ENCODE results near the gene INPP4B.
"Not testable (repeated sequence)": the region's sequence is repeated elsewhere in the genome, so short reads cannot be mapped to it uniquely, and the experiment has no call there.

INPP4B gene

DNA sequence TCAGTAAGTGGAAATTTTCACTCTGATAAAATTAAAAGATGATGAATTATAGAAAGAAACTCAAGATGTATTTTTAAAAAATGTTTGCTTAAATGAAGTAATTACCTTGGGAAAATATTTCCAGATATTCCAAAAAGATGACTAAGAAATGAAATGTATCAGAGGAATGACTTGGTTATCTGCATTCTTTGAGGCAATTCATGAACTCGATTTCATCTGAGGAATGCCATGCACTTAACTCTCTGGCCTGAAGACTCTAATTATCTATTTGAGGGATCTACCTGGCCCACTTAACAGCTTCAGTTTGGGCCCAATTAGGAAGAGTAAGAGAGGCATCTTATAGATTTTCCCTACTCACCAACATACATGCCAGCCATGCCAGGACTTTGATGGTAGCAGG lies 182.3 kb downstream of the INPP4B start:
- no peak for DNase-seq

DNA sequence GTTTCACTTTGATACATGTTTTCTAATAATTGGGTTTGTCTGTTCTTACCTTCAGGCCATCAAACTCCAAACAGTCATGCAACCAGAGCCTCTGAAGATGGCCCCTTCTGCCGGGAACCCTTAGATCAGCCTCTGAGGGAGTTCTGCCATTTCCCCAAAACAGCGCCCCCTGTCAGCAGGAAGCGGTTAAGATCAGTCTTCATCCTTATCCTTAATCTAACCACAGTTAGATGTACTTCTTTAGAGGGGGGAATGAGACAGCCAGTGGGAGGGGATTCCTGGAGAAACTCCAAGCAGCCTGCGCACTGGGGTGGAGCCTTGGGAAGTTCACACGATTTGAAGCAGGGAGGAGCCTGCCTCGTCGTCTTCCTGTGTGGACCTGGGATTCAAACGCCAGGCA lies 185.4 kb downstream of the INPP4B start:
- no peak for DNase-seq

DNA sequence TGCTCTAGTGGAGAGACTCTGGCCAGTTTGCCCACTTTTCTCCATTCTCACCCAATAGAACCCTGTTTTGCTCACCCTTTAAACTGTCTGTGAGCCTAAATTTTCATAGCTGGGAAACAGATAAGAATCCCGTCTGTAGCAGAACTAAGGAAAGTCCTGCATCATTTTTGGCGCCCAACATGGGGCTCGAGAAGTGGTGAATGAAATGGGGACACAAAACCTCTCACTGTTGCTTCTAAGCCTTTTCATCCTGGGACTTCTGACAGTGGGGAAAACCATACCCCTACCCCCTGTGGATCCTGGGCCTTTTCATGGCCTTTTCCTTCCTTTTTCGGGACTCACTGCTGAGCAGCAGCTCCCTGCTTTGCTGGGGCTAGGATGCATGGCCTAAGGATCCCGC lies 189.9 kb downstream of the INPP4B start:
- no peak for DNase-seq

- no peak for DNase-seq
Observed at GRCh38 chr4:142648378-142648777, 197.7 kb downstream of the INPP4B start.

DNA sequence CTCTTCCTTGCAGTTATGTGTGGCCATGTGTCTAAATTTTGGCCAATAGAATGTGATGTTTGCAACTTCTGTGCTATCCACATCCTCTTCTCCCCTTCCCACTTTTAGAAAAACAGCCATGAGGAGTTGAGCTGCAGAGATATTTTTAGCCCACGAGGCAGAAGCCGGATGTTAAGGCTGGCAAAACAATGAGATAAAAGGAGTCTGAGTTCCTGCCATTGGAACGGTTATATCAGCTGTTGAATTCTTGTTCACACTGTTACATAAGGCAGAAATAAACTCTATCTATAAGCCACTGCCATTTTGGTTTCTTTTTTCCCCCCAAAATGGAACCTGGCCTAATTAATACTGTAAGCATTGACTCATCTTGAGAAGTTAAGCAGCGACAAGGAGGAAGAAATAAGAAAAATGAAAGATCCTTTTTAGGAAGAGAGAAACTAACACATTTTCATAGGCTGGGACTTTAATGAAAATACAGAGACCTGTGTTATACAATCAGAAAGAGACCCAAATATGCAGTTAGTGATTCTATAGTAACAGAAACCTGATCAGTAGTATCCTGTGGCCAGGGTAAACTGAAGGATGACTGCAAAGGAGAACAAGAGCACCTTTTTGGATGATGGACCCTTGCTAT lies 200.5 kb downstream of the INPP4B start:
- DNase-seq = no peak

- DNase-seq = not testable (repeated sequence)
Observed at GRCh38 chr4:142644628-142645027, 201.5 kb downstream of the INPP4B start.

DNA sequence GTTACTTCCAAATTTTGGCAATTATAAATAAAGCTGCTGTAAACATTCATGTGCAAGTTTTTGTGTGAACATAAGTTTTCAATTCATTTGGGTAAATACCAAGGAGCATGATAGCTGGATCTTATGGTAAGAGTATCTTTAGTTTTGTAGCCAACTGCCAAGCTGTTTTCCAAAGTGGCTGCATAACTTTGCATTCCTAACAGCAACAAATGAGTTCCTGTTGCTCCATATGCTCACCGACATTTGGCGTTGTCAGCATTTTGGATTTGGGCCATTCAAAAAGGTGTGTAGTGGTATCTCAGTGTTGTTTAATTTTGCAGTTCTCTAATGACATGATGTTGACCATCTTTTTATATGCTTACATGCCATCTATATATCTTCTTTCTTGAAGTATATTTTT lies 208.5 kb downstream of the INPP4B start:
- DNase-seq = no peak

GRCh38 chr4:142631836-142632235 lies 214.3 kb downstream of the INPP4B start:
- no peak for DNase-seq

DNA sequence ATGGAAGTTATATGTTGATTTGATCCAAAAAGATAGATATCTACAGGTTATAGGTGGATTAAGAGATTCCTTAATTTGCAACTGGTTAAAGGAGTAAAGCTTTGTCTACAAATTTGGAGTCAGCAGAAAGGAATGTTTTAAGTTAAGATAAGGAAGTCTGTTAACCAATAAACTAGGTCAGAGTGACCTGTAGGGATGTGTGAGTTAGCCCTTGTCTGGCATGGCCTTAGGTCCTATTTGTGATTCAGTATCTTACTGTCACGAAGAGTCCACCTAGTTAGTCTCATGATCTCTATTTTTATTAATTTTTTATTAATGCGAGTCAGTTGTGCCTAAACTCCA lies 230.8 kb downstream of the INPP4B start:
- DNase-seq = no peak

GRCh38 chr4:142614621-142615323 lies 231.3 kb downstream of the INPP4B start:
- no peak for DNase-seq

GRCh38 chr4:142607976-142608375 lies 238.1 kb downstream of the INPP4B start:
- DNase-seq = no peak

DNA sequence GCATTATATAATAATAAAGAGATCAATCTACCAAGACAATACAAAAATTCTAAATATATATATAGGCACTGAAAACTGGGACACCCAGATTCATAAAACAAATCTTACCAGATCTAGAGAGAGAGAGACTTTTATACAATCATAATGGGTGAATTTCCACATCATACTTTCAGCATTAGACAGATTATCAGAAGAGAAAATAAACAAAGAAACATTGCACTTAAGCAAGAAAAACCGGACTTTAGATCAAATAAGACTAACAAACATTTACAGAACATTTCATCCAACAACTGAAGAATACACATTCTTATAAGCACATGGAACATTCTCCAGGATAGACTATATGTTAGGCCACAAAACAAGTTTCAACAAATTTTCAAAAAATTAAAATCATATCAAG lies 245.1 kb downstream of the INPP4B start:
- no peak for DNase-seq

DNA sequence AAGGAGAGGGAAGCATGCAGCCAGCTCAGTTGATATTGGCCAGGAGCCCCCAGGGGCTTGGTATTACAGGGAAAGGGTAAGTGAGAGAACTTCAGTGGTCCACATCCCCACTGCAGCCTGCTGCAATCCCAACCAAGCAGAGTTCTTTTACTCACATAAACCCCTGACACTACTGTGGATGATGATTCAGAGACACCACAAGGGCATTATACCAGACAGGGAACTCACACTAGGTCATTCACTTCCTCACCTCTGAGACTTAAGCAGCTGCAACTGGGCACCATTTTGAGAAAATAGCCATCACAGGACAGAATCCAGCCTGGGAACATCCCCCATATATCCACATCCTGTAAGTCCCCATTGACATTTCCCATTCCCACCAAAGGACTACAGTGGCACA lies 248.0 kb downstream of the INPP4B start:
- no peak for DNase-seq

- DNase-seq = no peak
Observed at GRCh38 chr4:142596595-142596994, 249.5 kb downstream of the INPP4B start.

GRCh38 chr4:142596121-142596520 lies 250.0 kb downstream of the INPP4B start:
- DNase-seq = no peak

GRCh38 chr4:142595222-142595871 lies 250.8 kb downstream of the INPP4B start:
- DNase-seq = no peak

DNA sequence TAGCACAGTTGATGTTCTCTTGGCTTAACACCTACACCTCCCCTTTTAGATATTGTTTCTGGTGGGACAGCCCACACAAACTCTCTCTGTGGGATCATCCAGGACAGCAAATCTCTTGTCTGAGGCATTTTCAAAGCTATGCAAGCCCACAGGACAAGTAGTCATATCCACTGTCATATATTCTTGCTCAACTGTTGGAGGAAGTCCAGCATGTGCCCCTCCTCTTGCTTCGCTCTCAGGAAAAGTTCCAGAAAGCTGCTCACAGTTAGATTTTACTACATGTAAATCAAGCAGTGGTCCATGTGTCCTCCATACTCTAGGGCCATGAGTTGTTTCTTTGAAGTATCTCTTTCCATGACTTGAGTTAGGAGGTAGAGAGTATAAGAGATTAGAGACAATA lies 260.7 kb downstream of the INPP4B start:
- no peak for DNase-seq

DNA sequence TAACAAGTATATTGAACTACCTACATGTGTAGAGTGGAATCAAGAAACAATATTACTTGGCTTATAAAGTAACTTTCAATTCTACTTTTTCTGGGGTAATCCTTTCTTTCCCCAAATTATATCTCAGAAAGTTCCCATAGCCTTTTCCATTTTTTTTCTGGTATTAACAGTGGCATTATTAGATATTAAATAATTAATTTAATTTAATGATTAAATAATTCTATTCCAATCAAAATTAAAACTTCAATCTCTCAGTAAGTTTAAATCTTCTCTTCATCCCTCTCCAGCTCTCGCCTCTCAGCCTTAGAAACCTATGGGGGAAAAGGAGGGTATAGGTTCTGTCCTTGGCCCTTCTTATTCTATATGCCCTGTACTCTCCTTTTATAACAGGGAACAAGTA lies 262.4 kb downstream of the INPP4B start:
- DNase-seq = no peak

DNA sequence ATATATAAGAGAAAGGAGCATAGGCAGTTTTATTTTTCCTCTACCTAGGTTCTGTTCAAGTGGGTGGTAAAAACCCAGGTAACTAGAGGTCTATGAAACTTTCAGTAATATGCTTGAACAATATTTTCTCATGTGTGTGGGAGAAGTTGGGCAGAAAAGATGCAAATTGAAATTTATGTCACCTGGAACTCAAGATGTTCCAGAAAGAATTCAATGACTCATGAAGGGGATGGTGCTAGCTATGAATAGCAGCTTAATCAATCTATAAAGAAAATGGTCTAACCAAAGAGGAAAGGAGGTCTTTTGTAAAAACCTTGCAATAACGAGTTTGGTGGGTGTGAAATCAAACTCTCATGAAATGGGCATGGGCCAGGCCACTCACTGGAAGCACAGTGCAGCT lies 263.8 kb downstream of the INPP4B start:
- DNase-seq = no peak

- DNase-seq = no peak
Observed at GRCh38 chr4:142581881-142582280, 264.2 kb downstream of the INPP4B start.

DNA sequence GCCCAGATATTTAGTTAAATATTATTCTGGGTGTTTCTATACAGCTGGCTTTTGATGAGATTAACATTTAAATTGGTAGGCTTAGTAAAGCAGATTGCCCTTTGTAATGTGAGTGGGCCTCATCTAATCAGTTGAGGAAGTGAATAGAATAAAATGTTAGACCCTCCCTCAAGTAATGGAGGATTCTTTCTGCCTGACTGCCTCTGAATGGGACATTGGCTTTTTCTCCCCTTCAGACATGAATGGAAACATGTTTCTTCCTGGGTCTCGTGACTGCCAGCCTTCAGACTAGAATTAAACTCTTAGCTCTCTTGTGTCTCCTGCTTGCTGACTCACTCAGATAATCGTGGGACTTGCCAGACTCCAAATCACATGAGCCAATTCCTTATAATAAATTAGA lies 266.7 kb downstream of the INPP4B start:
- no peak for DNase-seq

DNA sequence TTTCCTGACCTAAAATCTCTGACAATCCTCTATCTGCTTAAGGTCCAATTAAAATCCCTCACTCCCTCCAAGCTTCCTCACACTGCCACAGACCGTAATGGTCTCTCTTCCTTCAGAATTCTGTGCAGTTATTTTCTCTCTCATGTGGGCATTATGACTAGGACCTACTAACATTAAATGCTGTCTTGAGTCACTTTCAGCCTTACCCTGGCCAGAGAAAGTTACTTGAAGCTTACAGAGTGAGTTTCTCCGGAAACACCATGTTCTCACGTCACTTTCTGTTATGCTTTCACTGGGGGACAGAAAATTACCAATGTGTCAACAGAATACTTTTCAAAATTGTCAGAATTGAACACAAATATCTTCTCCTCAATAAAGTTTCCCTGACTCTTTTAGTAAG lies 271.8 kb downstream of the INPP4B start:
- DNase-seq = no peak

DNA sequence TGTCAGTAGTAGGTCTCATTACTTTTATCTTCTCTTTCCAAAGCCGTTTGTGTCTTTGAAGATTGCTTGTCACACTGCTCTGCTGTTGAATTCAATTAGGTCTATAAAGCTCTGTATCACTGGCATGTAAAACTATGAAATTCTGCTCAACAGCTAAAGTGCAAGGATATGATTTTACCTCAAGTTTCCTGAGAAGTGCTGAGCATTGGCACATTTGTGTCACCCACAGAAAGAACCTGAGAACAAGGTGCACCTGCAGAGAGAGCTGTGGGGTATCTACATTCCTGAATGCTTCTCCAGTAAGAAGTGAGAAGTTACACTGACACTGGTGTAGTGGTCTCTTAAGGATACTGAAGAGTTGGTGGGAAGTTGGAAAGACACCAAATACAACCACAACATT lies 274.0 kb downstream of the INPP4B start:
- no peak for DNase-seq

DNA sequence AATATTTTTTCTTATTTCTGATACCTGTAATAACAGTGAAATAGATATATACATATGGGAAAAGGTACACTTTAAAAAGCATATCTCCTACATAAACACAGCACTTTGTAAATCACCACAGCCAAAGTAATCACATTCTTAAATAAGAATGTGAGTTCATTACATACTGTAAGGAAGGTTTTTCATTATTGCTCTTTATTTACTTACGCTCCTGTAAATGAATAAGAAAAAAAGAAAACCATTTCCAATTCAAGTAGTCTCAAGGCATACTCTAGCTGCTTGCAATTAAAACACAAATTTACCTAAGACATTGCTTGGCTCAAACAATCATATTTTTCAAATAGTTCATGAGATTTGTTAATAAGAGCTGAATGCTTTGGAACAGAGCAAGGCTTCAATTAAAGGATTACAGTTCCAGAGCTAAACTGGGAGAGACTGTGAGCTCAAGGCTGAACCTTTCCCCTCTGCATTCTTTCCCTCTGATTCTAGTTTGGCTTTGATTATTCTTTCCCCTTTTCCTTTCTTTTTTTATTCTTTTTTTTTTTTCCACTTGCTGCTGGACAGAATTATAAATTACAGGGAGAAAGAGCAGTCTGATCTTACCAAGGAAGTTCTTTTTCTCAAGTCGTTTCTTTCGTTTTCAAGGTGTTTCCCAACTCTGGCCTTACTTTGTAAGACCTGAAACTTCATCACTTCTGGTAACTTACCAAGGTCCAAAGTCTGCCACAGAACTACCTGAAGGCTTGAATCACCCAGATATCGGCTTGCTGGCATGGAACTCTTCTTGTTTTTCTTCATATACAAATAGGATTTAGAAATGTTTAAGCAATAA lies 278.3 kb downstream of the INPP4B start:
- no peak for DNase-seq

All from inflammatory macrophage treated with lipopolysaccharide for 1 hour (primary cell).